GM12864 (cell line): Measurements from ENCODE around the gene ALPL.

Experiments used
- DNase-seq: peaks from one replicate; pipeline ENCODE4 v3.0.0-alpha.2; 2011; ENCODE audit warnings: low read depth
- H3K4me3 ChIP-seq: 2 replicates; pipeline ENCODE4 v1.5.1; 2011; ENCODE audit warnings: mild to moderate bottlenecking, low read depth, low read length, control low read depth
- CTCF ChIP-seq: IDR thresholded peaks from 2 replicates; pipeline ENCODE4 v1.5.1; 2011; ENCODE audit warnings: low read depth, mild to moderate bottlenecking, moderate library complexity, low read length, control low read depth, inconsistent platforms; ENCODE audit errors: missing control alignments

Gene ALPL

DNA sequence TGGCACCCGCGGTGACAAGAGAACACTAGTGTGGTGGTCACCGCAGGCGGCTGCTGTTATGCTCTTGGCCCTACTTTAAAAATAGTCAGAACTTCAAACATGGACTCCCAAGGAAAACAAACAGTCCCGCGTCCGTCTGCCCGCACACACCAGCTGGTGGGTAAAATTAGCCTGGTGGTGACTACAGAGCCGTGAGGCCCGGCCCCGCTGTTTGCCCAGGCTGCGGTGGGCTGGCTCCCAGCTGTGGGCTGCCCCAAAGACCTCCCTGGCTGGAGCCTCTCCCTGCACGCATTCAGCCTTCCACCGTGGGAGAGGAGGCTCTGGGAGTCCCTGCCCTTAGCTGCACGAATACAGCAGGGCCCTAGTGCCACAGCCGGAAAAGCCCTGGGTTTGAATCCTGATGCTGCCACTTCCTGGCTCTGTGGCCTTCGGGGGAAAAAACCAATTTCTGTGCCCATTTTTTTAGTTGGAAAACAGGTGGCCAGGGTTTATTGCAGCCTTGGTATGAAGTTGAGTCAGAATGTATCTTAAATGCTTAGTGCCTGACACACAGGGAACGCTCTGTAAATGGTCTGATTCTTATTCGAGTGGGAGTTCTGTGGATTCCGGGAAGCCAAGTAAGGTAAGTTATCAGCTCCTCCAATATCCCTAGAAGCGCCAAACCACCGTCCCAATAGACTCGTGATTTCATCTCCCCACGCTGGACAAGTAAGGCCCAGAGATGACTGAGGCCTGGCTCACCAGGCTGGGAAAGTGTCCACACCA lies 58.2 kb downstream of the ALPL start:
- TF ChIP-seq CTCF = no peak
- no peak overlapping the region for H3K4me3 ChIP-seq
- DNase-seq = no peak

DNA sequence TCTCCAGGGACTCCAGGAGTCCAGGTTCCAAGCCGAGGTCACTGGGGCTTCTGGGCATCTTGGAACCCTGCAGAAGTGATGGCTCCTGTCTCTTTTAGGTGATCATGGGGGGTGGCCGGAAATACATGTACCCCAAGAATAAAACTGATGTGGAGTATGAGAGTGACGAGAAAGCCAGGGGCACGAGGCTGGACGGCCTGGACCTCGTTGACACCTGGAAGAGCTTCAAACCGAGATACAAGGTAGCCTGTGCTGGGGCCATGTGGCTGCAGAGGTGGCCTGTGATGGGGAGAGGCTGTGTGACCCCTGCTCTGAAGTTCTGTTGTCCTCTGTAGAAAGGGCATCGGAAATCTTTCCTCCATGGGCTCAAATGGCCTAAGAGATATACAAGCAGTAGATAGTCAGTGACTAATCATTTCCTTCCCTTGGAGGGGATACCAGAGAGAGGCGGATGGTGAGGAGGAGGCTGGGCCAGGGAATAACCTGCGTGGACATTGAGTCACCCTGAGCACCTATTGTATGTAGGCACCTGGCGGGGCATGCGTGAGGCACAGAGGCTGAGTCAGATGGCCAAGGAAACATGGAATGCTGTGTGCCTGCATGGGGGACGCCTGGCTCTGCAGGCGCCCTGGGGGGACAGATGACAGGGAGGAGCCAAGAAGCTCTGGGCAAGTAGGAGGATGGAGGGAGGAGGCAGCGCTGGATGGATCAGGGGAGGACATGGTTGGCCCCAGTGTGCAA lies 59.0 kb downstream of the ALPL start:
- no peak for DNase-seq
- TF ChIP-seq CTCF = no peak
- no peak overlapping the region for H3K4me3 ChIP-seq

- H3K4me3 ChIP-seq = no peak overlapping the region
- DNase-seq = no peak
- no peak for TF ChIP-seq CTCF
Observed at GRCh38 chr1:21568809-21569385, 59.7 kb downstream of the ALPL start.

DNA sequence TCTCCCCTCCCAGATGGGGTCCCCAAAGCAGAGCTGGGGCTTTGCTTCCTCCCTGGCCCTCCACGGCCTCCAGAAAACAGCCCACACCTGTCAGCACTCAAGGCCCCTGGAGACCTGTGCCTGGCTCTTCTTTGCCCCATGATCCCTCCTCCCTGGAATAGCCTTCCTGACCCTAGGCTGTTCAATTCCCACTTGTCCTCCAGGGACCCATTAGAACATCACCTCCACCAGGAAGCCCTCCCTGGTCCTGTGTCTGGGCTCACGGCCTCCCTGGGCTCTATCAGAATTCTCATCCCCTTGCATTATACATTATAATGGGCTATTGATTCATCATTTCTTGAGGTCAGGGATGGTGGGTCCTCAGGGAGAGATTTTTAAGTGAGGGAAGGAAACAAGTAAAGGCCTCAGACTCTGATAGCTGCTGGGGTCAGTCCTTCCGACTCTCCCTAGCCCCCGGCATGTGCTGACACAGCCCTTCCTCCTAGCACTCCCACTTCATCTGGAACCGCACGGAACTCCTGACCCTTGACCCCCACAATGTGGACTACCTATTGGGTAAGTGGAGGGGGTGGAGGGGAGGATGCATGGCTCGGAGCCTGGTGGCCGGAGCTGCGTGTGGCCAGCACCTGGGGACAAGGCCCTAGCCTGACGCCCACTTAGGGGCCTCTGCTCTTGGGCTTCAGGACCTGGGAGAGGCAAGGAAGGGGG lies 60.8 kb downstream of the ALPL start:
- H3K4me3 ChIP-seq = no peak overlapping the region
- TF ChIP-seq CTCF = no peak
- DNase-seq = no peak

DNA sequence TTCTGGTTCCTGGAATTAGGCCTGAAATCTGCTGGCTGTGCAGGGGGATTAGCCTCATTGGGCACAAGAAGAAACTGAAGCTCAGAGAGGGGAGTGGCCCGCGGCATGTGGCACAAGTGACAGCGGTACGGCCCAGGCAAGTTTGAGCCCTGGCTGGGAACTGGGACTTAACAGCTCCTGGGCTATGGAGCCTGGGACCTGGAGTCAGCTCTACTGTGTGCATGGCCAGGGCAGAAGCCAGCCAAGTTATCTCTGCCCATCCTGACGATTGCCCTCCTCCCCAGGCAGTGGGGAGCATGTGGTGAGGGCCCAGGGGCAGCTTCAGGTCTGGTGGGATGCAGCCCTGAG lies 61.3 kb downstream of the ALPL start:
- no peak overlapping the region for H3K4me3 ChIP-seq
- no peak for DNase-seq
- TF ChIP-seq CTCF = no peak

- no peak for TF ChIP-seq CTCF
- no peak overlapping the region for H3K4me3 ChIP-seq
- no peak for DNase-seq
Observed at GRCh38 chr1:21570885-21571284, 61.7 kb downstream of the ALPL start.
